ENCODE results near the gene COPZ2.

DNA sequence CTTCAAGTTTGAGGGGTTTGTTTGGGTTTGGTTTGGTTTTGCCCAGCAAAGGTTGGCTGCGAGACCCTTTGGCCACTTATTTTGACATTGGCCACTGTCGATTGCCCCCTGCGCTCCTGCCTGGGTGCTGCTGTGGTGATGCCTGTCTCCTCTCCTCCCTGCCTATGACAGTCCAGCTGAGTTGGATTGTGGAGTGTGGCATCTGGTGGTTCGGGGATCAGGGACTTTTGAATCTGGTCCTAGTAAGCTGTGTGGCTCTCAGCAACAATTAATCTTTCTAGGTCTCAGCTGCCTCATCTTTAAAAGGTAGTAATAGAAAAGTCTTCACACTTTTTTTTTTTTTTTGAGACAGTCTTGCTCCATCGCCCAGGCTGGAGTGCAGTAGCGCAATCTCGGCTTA is 39.6 kb downstream of the COPZ2 start:
- no peak for TF ChIP-seq YY1 (IDR thresholded peaks at IDR 0.05; ENCODE audit: insufficient read depth, insufficient read length)
- no peak for TF ChIP-seq ZNF274 (IDR thresholded peaks at IDR 0.05; ENCODE audit: low read depth, low read length)
- TF ChIP-seq SUZ12 (IDR thresholded peaks at IDR 0.05; ENCODE audit: extremely low read depth, insufficient read depth, insufficient read length) = no peak

Measured in NT2/D1 (cell line).